OCI-LY1 (cell line): ENCODE measurements around the gene PDZD2.

Experiments used
- H2AFZ ChIP-seq: fragments of 200-600 bp; sonication (generic), shearing (Covaris generic); 2 replicates; pipeline ENCODE4 v1.6.0; 2014; ENCODE audit warnings: antibody characterized with exemption, mild to moderate bottlenecking, low read length
- H3F3A ChIP-seq: fragments of 200-600 bp; sonication (generic), shearing (Covaris generic); 2 replicates; pipeline ENCODE4 v1.6.0; 2014; ENCODE audit warnings: mild to moderate bottlenecking, antibody characterized with exemption, low read length, moderate library complexity; ENCODE audit not compliant: insufficient read depth
- H3K27ac ChIP-seq: fragments of 200-600 bp; sonication (generic); 2 replicates; pipeline ENCODE4 v1.5.1; 2014; ENCODE audit warnings: low read length, mixed run types, mild to moderate bottlenecking, low read depth; ENCODE audit not compliant: poor library complexity, severe bottlenecking
- H3K27me3 ChIP-seq: fragments of 200-600 bp; sonication (generic); 2 replicates; pipeline ENCODE4 v1.6.0; 2014; ENCODE audit warnings: antibody characterized with exemption, mild to moderate bottlenecking, low read length, moderate library complexity; ENCODE audit not compliant: insufficient read depth
- H3K36me3 ChIP-seq: fragments of 200-600 bp; sonication (generic); 2 replicates; pipeline ENCODE4 v1.6.1; 2014; ENCODE audit warnings: mild to moderate bottlenecking, antibody characterized with exemption, low read length, moderate library complexity, mixed read lengths; ENCODE audit not compliant: insufficient read depth
- H3K4me1 ChIP-seq: fragments of 200-600 bp; sonication (generic); 2 replicates; pipeline ENCODE4 v1.5.1; 2014; ENCODE audit warnings: mild to moderate bottlenecking, low read length, moderate library complexity; ENCODE audit not compliant: insufficient read depth, severe bottlenecking
- H3K4me2 ChIP-seq: fragments of 200-600 bp; sonication (generic), shearing (Covaris generic); 2 replicates; pipeline ENCODE4 v1.6.1; 2014; ENCODE audit warnings: low read length
- H3K4me3 ChIP-seq: fragments of 200-600 bp; sonication (generic); 2 replicates; pipeline ENCODE4 v1.5.1; 2014; ENCODE audit warnings: low read length, low read depth, mild to moderate bottlenecking, mixed read lengths; ENCODE audit not compliant: poor library complexity, severe bottlenecking
- H3K79me2 ChIP-seq: fragments of 200-600 bp; shearing (Covaris generic); 2 replicates; pipeline ENCODE4 v1.6.1; 2016; ENCODE audit warnings: mixed run types, low read length, mixed read lengths; ENCODE audit not compliant: insufficient read depth
- H3K9ac ChIP-seq: fragments of 200-600 bp; sonication (generic), shearing (Covaris generic); 2 replicates; pipeline ENCODE4 v1.6.1; 2014; ENCODE audit warnings: mild to moderate bottlenecking, low read length, mixed read lengths
- H3K9me2 ChIP-seq: fragments of 200-600 bp; sonication (generic), shearing (Covaris generic); 2 replicates; pipeline ENCODE4 v1.6.1; 2014; ENCODE audit warnings: low read depth, mild to moderate bottlenecking, low read length, mixed read lengths
- H3K9me3 ChIP-seq: fragments of 200-600 bp; shearing (Covaris generic); 2 replicates; pipeline ENCODE4 v1.6.1; 2014; ENCODE audit warnings: low read length, mixed read lengths
- H4K20me1 ChIP-seq: fragments of 200-600 bp; sonication (generic), shearing (Covaris generic); 2 replicates; pipeline ENCODE4 v1.6.0; 2016; ENCODE audit warnings: mild to moderate bottlenecking, low read length; ENCODE audit not compliant: insufficient read depth
- CTCF ChIP-seq: fragments of 200-600 bp; sonication (generic), shearing (Covaris generic); IDR thresholded peaks from 2 replicates; pipeline ENCODE4 v1.5.1; 2017; ENCODE audit warnings: mild to moderate bottlenecking, antibody characterized with exemption, low read length, moderate library complexity, mixed read lengths
- EZH2 ChIP-seq: fragments of 200-600 bp; sonication (generic), shearing (Covaris generic); IDR thresholded peaks from 2 replicates; pipeline ENCODE4 v1.8.0; 2017; ENCODE audit warnings: borderline replicate concordance, mixed run types, mild to moderate bottlenecking, antibody characterized with exemption, low read length, moderate library complexity, mixed read lengths

Gene PDZD2

GRCh38 chr5:31641059-31641458 is 2.1 kb downstream of the PDZD2 start:
- Histone ChIP-seq H3K9ac (no peak overlapping the region), H3K4me1 (peaks cover 6% of the 10 kb centered on the region), H3K27ac (no peak overlapping the region), H4K20me1 (no peaks in the 10 kb centered on the region), H3F3A (no peaks in the 10 kb centered on the region), H2AFZ (no peak overlapping the region), H3K9me2 (no peaks in the 10 kb centered on the region), H3K9me3 (no peaks in the 10 kb centered on the region), H3K79me2 (no peaks in the 10 kb centered on the region), H3K36me3 (no peaks in the 10 kb centered on the region), H3K27me3 (peaks cover 6% of the 10 kb centered on the region; the same call in 1 of the 2 replicates), H3K4me3 (no peak overlapping the region), H3K4me2 (no peak overlapping the region)
- TF ChIP-seq CTCF (no peak), EZH2 (no peak)

GRCh38 chr5:31641575-31641974 is 2.6 kb downstream of the PDZD2 start:
- no peak for TF ChIP-seq CTCF
- TF ChIP-seq EZH2: no peak
- Histone ChIP-seq H4K20me1 (no peaks in the 10 kb centered on the region), H2AFZ (no peak overlapping the region), H3K9me3 (no peaks in the 10 kb centered on the region), H3K4me2 (no peak overlapping the region), H3K36me3 (no peaks in the 10 kb centered on the region), H3K27me3 (peaks cover 6% of the 10 kb centered on the region; the same call in 1 of the 2 replicates), H3K27ac (no peak overlapping the region), H3K4me1 (peaks cover 6% of the 10 kb centered on the region), H3K9me2 (no peaks in the 10 kb centered on the region), H3K9ac (no peak overlapping the region), H3K79me2 (no peaks in the 10 kb centered on the region), H3F3A (no peaks in the 10 kb centered on the region), H3K4me3 (no peak overlapping the region)

GRCh38 chr5:31645420-31646081 is 6.6 kb downstream of the PDZD2 start:
- H3K9me3 ChIP-seq: no peaks in the 10 kb centered on the region
- TF ChIP-seq EZH2 (no peak), CTCF (no peak)
- no peaks in the 10 kb centered on the region for H3K9me2 ChIP-seq
- H3K27ac ChIP-seq: no peak overlapping the region
- H3K79me2 ChIP-seq: no peaks in the 10 kb centered on the region
- no peaks in the 10 kb centered on the region for H3F3A ChIP-seq
- no peak overlapping the region for H3K4me2 ChIP-seq
- no peak overlapping the region for H3K4me3 ChIP-seq
- no peaks in the 10 kb centered on the region for H3K36me3 ChIP-seq
- peaks cover 3% of the 10 kb centered on the region; the same call in 1 of the 2 replicates for H3K27me3 ChIP-seq
- no peaks in the 10 kb centered on the region for H3K4me1 ChIP-seq
- no peaks in the 10 kb centered on the region for H4K20me1 ChIP-seq
- no peak overlapping the region for H3K9ac ChIP-seq
- H2AFZ ChIP-seq: no peak overlapping the region
